ENCODE measurements around the gene UPF2. TPM values are rescaled to one million over a fixed set of nuclear protein-coding genes. Genes with fewer than 3 reads are reported as not detected.
"Not testable (repeated sequence)": the region's sequence is repeated elsewhere in the genome, so short reads cannot be mapped to it uniquely, and the experiment has no call there.

UPF2 gene
- total RNA-seq, 1 donor from 2014 or later = 16.4 TPM

- Mint-ChIP-seq H3K27me3 (ENCODE audit: unreplicated experiment) (peaks cover 4% of the 10 kb centered on the region), H3K27ac (ENCODE audit: unreplicated experiment) (no peak overlapping the region), H3K9me3 (ENCODE audit: unreplicated experiment) (peaks cover 3% of the 10 kb centered on the region), H3K4me1 (ENCODE audit: low read depth, unreplicated experiment) (no peaks in the 10 kb centered on the region), H3K36me3 (ENCODE audit: unreplicated experiment) (peaks cover 4% of the 10 kb centered on the region), H3K4me3 (ENCODE audit: unreplicated experiment) (no peak overlapping the region)
- DNase-seq = no peak
- no peak for TF ChIP-seq CTCF (IDR thresholded peaks at IDR 0.05; ENCODE audit: partially characterized antibody, unreplicated experiment)
These were observed 38.9 kb upstream of the UPF2 start for GRCh38 chr10:12081470-12081869.

GRCh38 chr10:12077580-12078180 is 35.1 kb upstream of the UPF2 start:
- no peak for DNase-seq
- TF ChIP-seq CTCF (IDR thresholded peaks at IDR 0.05; ENCODE audit: partially characterized antibody, unreplicated experiment) = no peak
- H3K4me1 Mint-ChIP-seq (ENCODE audit: low read depth, unreplicated experiment) = no peaks in the 10 kb centered on the region
- H3K4me3 Mint-ChIP-seq (ENCODE audit: unreplicated experiment) = peak overlapping the region; percentile 18
- no peak overlapping the region for H3K27ac Mint-ChIP-seq (ENCODE audit: unreplicated experiment)
- H3K27me3 Mint-ChIP-seq (ENCODE audit: unreplicated experiment) = peaks cover 4% of the 10 kb centered on the region
- peaks cover 4% of the 10 kb centered on the region for H3K36me3 Mint-ChIP-seq (ENCODE audit: unreplicated experiment)
- peaks cover 3% of the 10 kb centered on the region for H3K9me3 Mint-ChIP-seq (ENCODE audit: unreplicated experiment)

GRCh38 chr10:12073526-12073925 is 30.9 kb upstream of the UPF2 start:
- Mint-ChIP-seq H3K27ac (ENCODE audit: unreplicated experiment) (no peak overlapping the region), H3K36me3 (ENCODE audit: unreplicated experiment) (peaks cover 4% of the 10 kb centered on the region), H3K4me1 (ENCODE audit: low read depth, unreplicated experiment) (peaks cover 5% of the 10 kb centered on the region), H3K27me3 (ENCODE audit: unreplicated experiment) (peaks cover 8% of the 10 kb centered on the region), H3K9me3 (ENCODE audit: unreplicated experiment) (peaks cover 3% of the 10 kb centered on the region), H3K4me3 (ENCODE audit: unreplicated experiment) (no peak overlapping the region)
- TF ChIP-seq CTCF (IDR thresholded peaks at IDR 0.05; ENCODE audit: partially characterized antibody, unreplicated experiment) = no peak
- DNase-seq = no peak

- H3K4me3 Mint-ChIP-seq (ENCODE audit: unreplicated experiment); H3K27ac Mint-ChIP-seq (ENCODE audit: unreplicated experiment): not testable (repeated sequence)
These were observed 28.8 kb upstream of the UPF2 start for GRCh38 chr10:12071441-12071840.

GRCh38 chr10:12068449-12069269 is 26.1 kb upstream of the UPF2 start, which contains the start of gene DHTKD1:
Gene DHTKD1 (plus strand): TSS chr10:12068954. CDS start chr10:12069034, 80 bp downstream.
- TF ChIP-seq CTCF (IDR thresholded peaks at IDR 0.05; ENCODE audit: partially characterized antibody, unreplicated experiment) = peak; percentile 45
- peaks cover 5% of the 10 kb centered on the region for H3K4me1 Mint-ChIP-seq (ENCODE audit: low read depth, unreplicated experiment)
- H3K9me3 Mint-ChIP-seq (ENCODE audit: unreplicated experiment) = peaks cover 2% of the 10 kb centered on the region
- H3K4me3 Mint-ChIP-seq (ENCODE audit: unreplicated experiment) = peak within 1 kb of the TSS; percentile 89
- DNase-seq = peak; percentile 100
- peak within 1 kb of the TSS; percentile 93 for H3K27ac Mint-ChIP-seq (ENCODE audit: unreplicated experiment)
- no peaks in the 10 kb centered on the region for H3K36me3 Mint-ChIP-seq (ENCODE audit: unreplicated experiment)
- peaks cover 4% of the 10 kb centered on the region for H3K27me3 Mint-ChIP-seq (ENCODE audit: unreplicated experiment)

More at GRCh38 chr10:12071441-12071840, 28.8 kb upstream of the UPF2 start:
- H3K27me3 Mint-ChIP-seq (ENCODE audit: unreplicated experiment); H3K36me3 Mint-ChIP-seq (ENCODE audit: unreplicated experiment); H3K4me1 Mint-ChIP-seq (ENCODE audit: low read depth, unreplicated experiment); DNase-seq; H3K9me3 Mint-ChIP-seq (ENCODE audit: unreplicated experiment): not testable (repeated sequence)

All from glutamatergic neuron (in vitro differentiated cells).